Upper lobe of right lung (tissue), 1 donor: ENCODE results near the gene FTCDNL1. TPM values are rescaled to one million over a fixed set of nuclear protein-coding genes. Genes with fewer than 3 reads are reported as not detected.

Experiments
- ATAC-seq: fragments of 200-7000 bp; cut with Tn5 transposase; one replicate; pipeline ENCODE4 v1.9.1; 2020; ENCODE audit warnings: mild to moderate bottlenecking, moderate library complexity
- DNase-seq: peaks from one replicate; pipeline ENCODE4 v3.0.0-alpha.2; 2020
- H3K27ac ChIP-seq: fragments of 200-600 bp; one replicate; pipeline ENCODE4 v1.8.0; 2022
- H3K27me3 ChIP-seq: fragments of 200-600 bp; one replicate; pipeline ENCODE4 v1.8.0; 2022; ENCODE audit warnings: mild to moderate bottlenecking
- H3K36me3 ChIP-seq: fragments of 200-600 bp; one replicate; pipeline ENCODE4 v1.8.0; 2022
- H3K4me1 ChIP-seq: fragments of 200-600 bp; one replicate; pipeline ENCODE4 v1.8.0; 2022
- H3K4me3 ChIP-seq: fragments of 200-600 bp; one replicate; pipeline ENCODE4 v1.8.0; 2022; ENCODE audit warnings: mild to moderate bottlenecking
- H3K9me3 ChIP-seq: fragments of 200-600 bp; one replicate; pipeline ENCODE4 v1.8.0; 2022
- intact Hi-C: fragments of 100-400 bp; cut with DNase I; formaldehyde crosslinking; loops from one replicate; pipeline ENCODE4 v1.11.0; 2022
- total RNA-seq: library from RNA; stranded (reverse); fragmentation: NEBNext Ultra II Directional; extraction: Animal tissue kit (Norgen Biotek cat#: 25700); gene quantifications from one replicate; pipeline ENCODE4 v1.2.1, GENCODE V29; 2021
- TF ChIP-seq, protein P1 (sequence below): fragments of 200-600 bp; IDR thresholded peaks from one replicate; pipeline ENCODE4 v1.8.0; 2022; ENCODE audit warnings: antibody characterized with exemption
- donor health status: DM: no; HTN: yes; CAD: no; lungs with severe emphysema.

Gene FTCDNL1
- total RNA-seq, 1 donor from 2014 or later, result 2.1 TPM

DNA sequence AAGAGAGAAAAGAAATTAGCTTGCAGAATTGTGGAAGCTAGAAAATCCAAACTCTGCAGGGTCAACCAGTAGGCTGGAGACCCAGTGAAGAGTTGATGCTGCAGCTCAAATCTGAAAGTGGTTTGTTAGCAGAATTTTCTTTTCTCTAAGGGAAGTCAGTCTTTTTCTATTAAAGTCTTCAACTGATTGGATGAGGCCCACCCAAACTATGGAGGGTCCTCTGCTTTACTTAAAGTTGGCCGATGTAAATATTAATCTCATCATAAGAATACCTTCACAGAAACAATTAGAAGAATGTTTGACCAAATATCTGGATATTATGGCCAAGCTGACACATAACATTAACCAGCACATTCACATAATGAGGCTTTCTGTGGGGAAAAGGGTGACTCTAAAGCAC lies 73.7 kb downstream of the FTCDNL1 start:
- intact Hi-C loops, result no loop called here
- Histone ChIP-seq H3K9me3 (no peaks in the 10 kb centered on the region), H3K4me1 (no peaks in the 10 kb centered on the region), H3K27me3 (no peaks in the 10 kb centered on the region), H3K4me3 (no peak overlapping the region), H3K36me3 (no peaks in the 10 kb centered on the region), H3K27ac (no peak overlapping the region)
- DNase-seq (no peak), ATAC-seq (no peak)
- TF ChIP-seq, protein P1, sequence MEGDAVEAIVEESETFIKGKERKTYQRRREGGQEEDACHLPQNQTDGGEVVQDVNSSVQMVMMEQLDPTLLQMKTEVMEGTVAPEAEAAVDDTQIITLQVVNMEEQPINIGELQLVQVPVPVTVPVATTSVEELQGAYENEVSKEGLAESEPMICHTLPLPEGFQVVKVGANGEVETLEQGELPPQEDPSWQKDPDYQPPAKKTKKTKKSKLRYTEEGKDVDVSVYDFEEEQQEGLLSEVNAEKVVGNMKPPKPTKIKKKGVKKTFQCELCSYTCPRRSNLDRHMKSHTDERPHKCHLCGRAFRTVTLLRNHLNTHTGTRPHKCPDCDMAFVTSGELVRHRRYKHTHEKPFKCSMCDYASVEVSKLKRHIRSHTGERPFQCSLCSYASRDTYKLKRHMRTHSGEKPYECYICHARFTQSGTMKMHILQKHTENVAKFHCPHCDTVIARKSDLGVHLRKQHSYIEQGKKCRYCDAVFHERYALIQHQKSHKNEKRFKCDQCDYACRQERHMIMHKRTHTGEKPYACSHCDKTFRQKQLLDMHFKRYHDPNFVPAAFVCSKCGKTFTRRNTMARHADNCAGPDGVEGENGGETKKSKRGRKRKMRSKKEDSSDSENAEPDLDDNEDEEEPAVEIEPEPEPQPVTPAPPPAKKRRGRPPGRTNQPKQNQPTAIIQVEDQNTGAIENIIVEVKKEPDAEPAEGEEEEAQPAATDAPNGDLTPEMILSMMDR, result no peak

DNA sequence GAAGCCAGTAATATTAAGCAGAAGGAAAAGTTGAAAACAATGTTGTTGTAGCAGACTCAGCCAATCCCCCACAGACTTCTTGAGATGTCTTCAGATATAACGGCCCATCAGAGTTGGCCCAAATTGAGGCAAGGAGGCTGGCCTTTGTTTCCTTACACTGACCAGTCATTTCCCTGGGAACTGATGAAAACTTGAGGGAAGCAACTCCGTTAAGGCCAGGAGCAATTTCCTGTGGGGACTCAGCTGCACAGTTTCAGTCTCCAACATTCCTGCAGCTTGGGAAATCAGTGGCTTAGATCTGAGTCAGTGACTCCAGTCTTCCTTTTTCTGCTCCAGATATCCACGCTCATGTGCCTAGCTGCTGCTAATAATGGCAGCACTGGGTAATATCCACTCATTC lies 75.7 kb downstream of the FTCDNL1 start:
- DNase-seq, result no peak
- intact Hi-C loops, result no loop called here
- Histone ChIP-seq H3K27ac (no peak overlapping the region), H3K9me3 (no peaks in the 10 kb centered on the region), H3K4me1 (no peaks in the 10 kb centered on the region), H3K27me3 (no peaks in the 10 kb centered on the region), H3K36me3 (no peaks in the 10 kb centered on the region), H3K4me3 (no peak overlapping the region)
- TF ChIP-seq, protein P1, result no peak
- no peak for ATAC-seq

DNA sequence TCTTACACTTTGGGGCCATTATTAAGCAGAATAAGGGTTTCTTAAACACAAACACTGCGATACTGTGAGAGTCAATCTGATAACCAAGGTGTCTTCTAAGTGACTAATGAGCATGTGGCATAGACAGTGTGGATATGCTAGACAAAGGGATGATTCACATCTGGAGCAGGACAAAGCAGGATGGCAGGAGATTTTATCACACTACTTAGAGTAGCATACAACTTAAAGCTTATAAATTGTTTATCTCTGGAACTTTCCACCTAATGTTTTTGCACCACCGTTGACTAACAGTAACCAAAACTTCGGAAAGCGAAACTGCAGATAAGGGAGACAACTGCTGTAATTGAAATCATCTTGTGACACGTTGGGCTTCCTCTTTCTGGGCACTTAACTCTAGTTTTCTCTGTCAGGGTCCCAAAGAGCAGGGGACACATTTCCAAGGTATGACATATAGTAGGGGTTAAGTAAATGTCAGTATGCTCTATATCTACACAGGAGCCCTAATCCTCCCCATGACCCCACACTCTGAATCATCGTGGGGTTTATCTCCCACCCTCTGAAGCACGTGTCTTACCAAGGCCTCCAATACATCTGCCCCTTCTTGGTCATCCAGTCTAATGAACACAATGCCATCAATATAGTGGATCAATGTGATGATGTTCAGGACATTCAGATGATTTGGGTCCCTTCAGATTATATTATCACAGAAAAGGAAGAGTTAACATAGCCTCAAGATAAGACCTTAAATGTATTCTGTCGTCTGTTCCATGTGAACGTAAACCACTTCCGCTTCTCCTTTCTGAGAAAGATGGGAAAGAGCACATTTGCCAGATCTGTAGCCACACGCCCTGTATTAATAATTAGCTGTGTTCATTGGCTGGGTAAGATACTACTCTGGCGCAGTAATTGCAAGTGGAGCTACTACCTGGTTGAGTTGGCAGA lies 78.7 kb downstream of the FTCDNL1 start:
- intact Hi-C loops, result no loop called here
- ATAC-seq, result peak; percentile 54

DNA sequence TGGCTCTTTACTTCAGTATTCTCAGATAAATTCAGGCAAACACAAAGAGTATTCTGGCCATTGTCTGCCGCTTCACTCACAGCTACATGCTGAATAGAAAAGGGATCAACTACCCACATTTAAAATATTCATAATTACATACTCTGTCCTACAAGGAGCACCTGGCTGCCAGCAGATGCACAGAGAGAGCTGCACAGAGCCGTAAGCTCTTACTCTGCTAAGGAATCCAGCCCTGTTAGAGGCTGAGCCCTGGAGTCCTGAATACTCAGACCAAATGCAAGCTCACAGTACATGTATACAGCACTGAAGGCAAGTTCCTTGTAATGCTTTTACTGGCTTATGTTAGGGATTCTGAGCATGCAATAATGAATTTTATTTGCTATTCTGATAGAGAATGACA lies 80.3 kb downstream of the FTCDNL1 start:
- no peak overlapping the region for H3K4me3 ChIP-seq
- no peaks in the 10 kb centered on the region for H3K27me3 ChIP-seq
- DNase-seq (no peak), ATAC-seq (no peak)
- H3K4me1 ChIP-seq, result no peaks in the 10 kb centered on the region
- H3K36me3 ChIP-seq, result no peaks in the 10 kb centered on the region
- H3K9me3 ChIP-seq, result no peaks in the 10 kb centered on the region
- TF ChIP-seq, protein P1, result no peak
- no peak overlapping the region for H3K27ac ChIP-seq
- intact Hi-C loops, result no loop called here

More for the DNA sequence above, 78.7 kb downstream of the FTCDNL1 start:
- no peak overlapping the region for H3K27ac ChIP-seq
- no peaks in the 10 kb centered on the region for H3K9me3 ChIP-seq
- no peak for DNase-seq
- H3K4me3 ChIP-seq, result no peak overlapping the region
- no peaks in the 10 kb centered on the region for H3K4me1 ChIP-seq
- TF ChIP-seq, protein P1, result no peak
- no peaks in the 10 kb centered on the region for H3K27me3 ChIP-seq
- no peaks in the 10 kb centered on the region for H3K36me3 ChIP-seq

DNA sequence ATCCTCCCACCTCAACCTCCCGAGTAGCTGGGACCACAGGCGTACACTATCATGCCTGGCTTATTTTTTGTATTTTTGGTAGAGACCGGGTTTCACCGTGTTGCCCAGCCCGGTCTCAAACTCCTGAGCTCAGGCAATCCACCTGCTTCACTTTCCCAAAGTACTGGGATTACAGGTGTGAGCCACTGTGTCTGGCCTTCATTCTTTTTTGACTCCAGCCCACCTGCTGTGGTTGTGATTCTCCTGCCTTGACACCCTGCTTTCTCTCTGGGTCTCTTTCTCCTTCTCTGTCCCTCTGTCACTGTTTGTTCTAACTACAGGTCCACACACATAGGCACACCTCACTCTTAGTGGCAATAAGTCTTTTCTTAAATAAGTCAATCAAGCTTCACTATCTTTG lies 85.3 kb downstream of the FTCDNL1 start:
- Histone ChIP-seq H3K27me3 (no peaks in the 10 kb centered on the region), H3K4me3 (no peak overlapping the region), H3K4me1 (no peaks in the 10 kb centered on the region), H3K36me3 (no peaks in the 10 kb centered on the region), H3K27ac (no peak overlapping the region), H3K9me3 (no peaks in the 10 kb centered on the region)
- DNase-seq (no peak), ATAC-seq (no peak)
- TF ChIP-seq, protein P1, result no peak
- intact Hi-C loops, result no loop called here
